Astrocyte (in vitro differentiated cells and primary cell): ENCODE results near the gene TANGO6. TPM values are rescaled to one million over a fixed set of nuclear protein-coding genes. Genes with fewer than 3 reads are reported as not detected.

Experiments
- DNase-seq: peaks from one replicate; pipeline ENCODE4 v3.0.0-alpha.2; 2010; ENCODE audit warnings: low read depth
- FAIRE-seq: peaks from 2 replicates; lab custom pipeline; 2011; peaks lifted over from hg19 to GRCh38; lab: Jason Lieb, UNC
- H2AFZ ChIP-seq: 2 replicates; pipeline ENCODE4 v1.6.0; 2012; ENCODE audit warnings: low read depth, low read length, inconsistent platforms
- H3K27ac ChIP-seq: 2 replicates; pipeline ENCODE4 v1.5.1; 2011; ENCODE audit warnings: low read depth, low read length, inconsistent platforms
- H3K27me3 ChIP-seq: 2 replicates; pipeline ENCODE4 v1.6.0; 2011; ENCODE audit warnings: low read length, inconsistent platforms; ENCODE audit not compliant: insufficient read depth
- H3K36me3 ChIP-seq: 2 replicates; pipeline ENCODE4 v1.5.1; 2011; ENCODE audit warnings: low read length, inconsistent platforms; ENCODE audit not compliant: insufficient read depth
- H3K4me1 ChIP-seq: 2 replicates; pipeline ENCODE4 v1.5.1; 2011; ENCODE audit warnings: low read length, inconsistent platforms; ENCODE audit not compliant: insufficient read depth
- H3K4me2 ChIP-seq: 2 replicates; pipeline ENCODE4 v1.6.0; 2012; ENCODE audit warnings: low read length, inconsistent platforms
- H3K4me3 ChIP-seq: 2 replicates; pipeline ENCODE4 v1.5.1; 2011; ENCODE audit warnings: low read depth, mild to moderate bottlenecking, low read length, inconsistent platforms; ENCODE audit not compliant: insufficient read depth
- H3K79me2 ChIP-seq: 2 replicates; pipeline ENCODE4 v1.6.0; 2012; ENCODE audit warnings: mild to moderate bottlenecking, low read length, inconsistent platforms; ENCODE audit not compliant: insufficient read depth
- H3K9ac ChIP-seq: 2 replicates; pipeline ENCODE4 v1.6.0; 2012; ENCODE audit warnings: mild to moderate bottlenecking, low read length, inconsistent platforms
- H3K9me3 ChIP-seq: 2 replicates; pipeline ENCODE4 v1.5.1; 2012; ENCODE audit warnings: low read depth, mild to moderate bottlenecking, low read length, inconsistent platforms; ENCODE audit not compliant: insufficient read depth
- H4K20me1 ChIP-seq: 2 replicates; pipeline ENCODE4 v1.6.0; 2012; ENCODE audit warnings: low read length, inconsistent platforms; ENCODE audit not compliant: insufficient read depth
- H3K27ac Mint-ChIP-seq: one replicate; pipeline ENCODE4 v1.8.0; 2021; ENCODE audit warnings: mild to moderate bottlenecking, mixed read lengths; ENCODE audit not compliant: unreplicated experiment
- H3K27me3 Mint-ChIP-seq: one replicate; pipeline ENCODE4 v1.8.0; 2021; ENCODE audit warnings: low read depth, mixed read lengths; ENCODE audit not compliant: unreplicated experiment
- H3K36me3 Mint-ChIP-seq: one replicate; pipeline ENCODE4 v1.8.0; 2021; ENCODE audit warnings: low read depth, mixed read lengths; ENCODE audit not compliant: unreplicated experiment
- H3K4me1 Mint-ChIP-seq: one replicate; pipeline ENCODE4 v1.8.0; 2021; ENCODE audit warnings: low read depth, mixed read lengths; ENCODE audit not compliant: unreplicated experiment
- H3K4me3 Mint-ChIP-seq: one replicate; pipeline ENCODE4 v1.8.0; 2021; ENCODE audit warnings: mild to moderate bottlenecking, moderate library complexity, mixed read lengths; ENCODE audit not compliant: unreplicated experiment
- H3K9me3 Mint-ChIP-seq: one replicate; pipeline ENCODE4 v1.8.0; 2021; ENCODE audit warnings: mild to moderate bottlenecking, mixed read lengths; ENCODE audit not compliant: unreplicated experiment
- EZH2 ChIP-seq: IDR thresholded peaks from 2 replicates; pipeline ENCODE4 v1.6.1; 2012; ENCODE audit warnings: mild to moderate bottlenecking, low read length, inconsistent platforms; ENCODE audit not compliant: insufficient read depth
- total RNA-seq: library from RNA; stranded (reverse); gene quantifications from 2 replicates; pipeline ENCODE4 v1.2.1, GENCODE V29; 2021
- TF ChIP-seq, protein P1 (sequence below): IDR thresholded peaks from 2 replicates; pipeline ENCODE4 v1.5.1; 2011; ENCODE audit warnings: low read depth, mild to moderate bottlenecking, inconsistent platforms, low read length, moderate library complexity; ENCODE audit not compliant: insufficient read depth

Gene TANGO6
- total RNA-seq, 1 donor from 2014 or later: 15.8 TPM

DNA sequence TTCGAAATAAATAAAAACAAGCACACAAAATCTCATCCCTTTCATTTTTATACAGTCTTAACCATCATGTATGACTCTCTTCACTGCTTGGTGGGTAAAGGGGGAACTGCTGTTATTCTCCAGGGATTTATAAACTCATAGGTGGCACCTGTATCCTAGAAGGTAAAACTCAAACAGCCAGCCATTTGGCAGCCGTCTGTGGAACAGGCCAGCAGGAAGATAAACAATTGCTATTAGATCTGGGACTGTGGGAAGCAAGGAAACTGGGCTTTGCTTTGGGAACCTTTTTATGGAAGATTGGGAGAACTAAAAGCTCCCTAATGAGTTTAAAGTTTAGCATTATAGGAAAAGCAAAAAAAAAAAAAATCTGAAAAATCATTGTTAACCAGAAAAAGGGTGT, 126.0 kb downstream of the TANGO6 start:
- H2AFZ ChIP-seq: no peak overlapping the region
- no peaks in the 10 kb centered on the region for H3K27me3 ChIP-seq
- Mint-ChIP-seq H3K4me1 (peaks cover 12% of the 10 kb centered on the region), H3K4me3 (no peak overlapping the region), H3K9me3 (no peaks in the 10 kb centered on the region), H3K36me3 (no peaks in the 10 kb centered on the region), H3K27ac (no peak overlapping the region), H3K27me3 (no peaks in the 10 kb centered on the region)
- no peaks in the 10 kb centered on the region for H3K36me3 ChIP-seq
- no peaks in the 10 kb centered on the region for H3K79me2 ChIP-seq
- no peak overlapping the region for H3K27ac ChIP-seq
- no peak overlapping the region for H3K9ac ChIP-seq
- H3K4me2 ChIP-seq: no peak overlapping the region
- TF ChIP-seq, protein P1, sequence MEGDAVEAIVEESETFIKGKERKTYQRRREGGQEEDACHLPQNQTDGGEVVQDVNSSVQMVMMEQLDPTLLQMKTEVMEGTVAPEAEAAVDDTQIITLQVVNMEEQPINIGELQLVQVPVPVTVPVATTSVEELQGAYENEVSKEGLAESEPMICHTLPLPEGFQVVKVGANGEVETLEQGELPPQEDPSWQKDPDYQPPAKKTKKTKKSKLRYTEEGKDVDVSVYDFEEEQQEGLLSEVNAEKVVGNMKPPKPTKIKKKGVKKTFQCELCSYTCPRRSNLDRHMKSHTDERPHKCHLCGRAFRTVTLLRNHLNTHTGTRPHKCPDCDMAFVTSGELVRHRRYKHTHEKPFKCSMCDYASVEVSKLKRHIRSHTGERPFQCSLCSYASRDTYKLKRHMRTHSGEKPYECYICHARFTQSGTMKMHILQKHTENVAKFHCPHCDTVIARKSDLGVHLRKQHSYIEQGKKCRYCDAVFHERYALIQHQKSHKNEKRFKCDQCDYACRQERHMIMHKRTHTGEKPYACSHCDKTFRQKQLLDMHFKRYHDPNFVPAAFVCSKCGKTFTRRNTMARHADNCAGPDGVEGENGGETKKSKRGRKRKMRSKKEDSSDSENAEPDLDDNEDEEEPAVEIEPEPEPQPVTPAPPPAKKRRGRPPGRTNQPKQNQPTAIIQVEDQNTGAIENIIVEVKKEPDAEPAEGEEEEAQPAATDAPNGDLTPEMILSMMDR: no peak
- TF ChIP-seq EZH2: no peak
- FAIRE-seq: no peak
- no peak overlapping the region for H3K4me3 ChIP-seq
- H3K9me3 ChIP-seq: no peaks in the 10 kb centered on the region
- no peak for DNase-seq
- H4K20me1 ChIP-seq: no peaks in the 10 kb centered on the region
- H3K4me1 ChIP-seq: peaks cover 9% of the 10 kb centered on the region

DNA sequence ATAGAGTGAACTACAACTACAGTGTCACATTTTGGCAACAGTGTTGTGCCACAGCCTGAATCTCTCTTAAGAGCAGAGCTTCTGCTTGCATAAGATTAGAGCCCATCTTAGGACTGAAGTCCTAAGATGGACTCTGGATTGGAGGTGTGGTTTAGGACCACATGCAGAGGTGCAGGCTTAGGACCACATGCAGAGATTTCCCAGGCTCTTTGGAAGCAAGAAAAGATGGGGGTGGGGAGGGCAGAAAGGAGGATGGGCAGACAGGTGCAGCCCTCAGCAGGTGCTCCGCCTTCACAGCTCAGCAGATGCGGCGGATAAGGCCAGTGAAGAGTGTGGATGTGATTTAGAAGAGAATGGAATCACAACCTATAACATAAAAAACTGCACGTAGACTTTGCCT, 128.7 kb downstream of the TANGO6 start:
- H3K4me1 ChIP-seq: peaks cover 9% of the 10 kb centered on the region
- no peaks in the 10 kb centered on the region for H3K36me3 ChIP-seq
- FAIRE-seq: no peak
- no peak for DNase-seq
- no peak overlapping the region for H3K27ac Mint-ChIP-seq
- H4K20me1 ChIP-seq: no peaks in the 10 kb centered on the region
- H3K36me3 Mint-ChIP-seq: peaks cover 9% of the 10 kb centered on the region
- H3K4me3 ChIP-seq: no peak overlapping the region
- H3K9ac ChIP-seq: no peak overlapping the region
- no peaks in the 10 kb centered on the region for H3K79me2 ChIP-seq
- peaks cover 12% of the 10 kb centered on the region for H3K4me1 Mint-ChIP-seq
- no peak overlapping the region for H3K27ac ChIP-seq
- no peak overlapping the region for H3K4me3 Mint-ChIP-seq
- H3K9me3 Mint-ChIP-seq: no peaks in the 10 kb centered on the region
- TF ChIP-seq, protein P1: no peak
- no peak for TF ChIP-seq EZH2
- no peak overlapping the region for H2AFZ ChIP-seq
- H3K27me3 ChIP-seq: no peaks in the 10 kb centered on the region
- no peaks in the 10 kb centered on the region for H3K9me3 ChIP-seq
- no peak overlapping the region for H3K4me2 ChIP-seq
- H3K27me3 Mint-ChIP-seq: no peaks in the 10 kb centered on the region

DNA sequence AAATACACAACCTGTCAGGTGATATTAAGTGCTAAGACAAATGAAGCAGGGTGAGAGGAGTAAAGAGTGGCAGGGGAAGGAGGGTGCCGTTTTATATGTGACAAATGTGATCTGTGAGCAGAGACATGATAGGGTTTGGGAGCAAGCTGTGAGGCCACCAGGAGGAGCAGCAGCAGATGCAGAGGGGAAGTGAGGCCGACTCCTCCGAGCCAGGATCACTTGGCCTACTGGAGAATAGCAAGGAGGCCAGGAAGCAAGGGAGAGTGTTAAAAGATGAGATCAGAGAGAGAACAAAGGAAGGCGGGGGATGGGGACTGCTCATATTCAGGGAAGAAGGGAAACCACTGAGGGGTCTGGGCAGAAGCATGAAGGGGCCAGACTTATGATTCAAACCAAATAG, 129.4 kb downstream of the TANGO6 start:
- H3K36me3 ChIP-seq: no peaks in the 10 kb centered on the region
- peaks cover 9% of the 10 kb centered on the region for H3K4me1 ChIP-seq
- H3K27me3 Mint-ChIP-seq: no peaks in the 10 kb centered on the region
- H3K4me3 ChIP-seq: no peak overlapping the region
- no peaks in the 10 kb centered on the region for H3K9me3 Mint-ChIP-seq
- H3K27me3 ChIP-seq: no peaks in the 10 kb centered on the region
- H3K27ac Mint-ChIP-seq: peak overlapping the region; percentile 28
- no peak overlapping the region for H3K27ac ChIP-seq
- H3K4me3 Mint-ChIP-seq: no peak overlapping the region
- H3K36me3 Mint-ChIP-seq: peaks cover 10% of the 10 kb centered on the region
- H4K20me1 ChIP-seq: no peaks in the 10 kb centered on the region
- peak; percentile 70 for DNase-seq
- H3K4me1 Mint-ChIP-seq: peaks cover 12% of the 10 kb centered on the region
- no peak for TF ChIP-seq EZH2
- TF ChIP-seq, protein P1: peak; percentile 24
- peak overlapping the region; percentile 36 for H3K9ac ChIP-seq
- no peaks in the 10 kb centered on the region for H3K9me3 ChIP-seq
- FAIRE-seq: no peak
- peak overlapping the region; percentile 6 for H2AFZ ChIP-seq
- H3K4me2 ChIP-seq: peak overlapping the region; percentile 11
- no peaks in the 10 kb centered on the region for H3K79me2 ChIP-seq
